ENCODE measurements around the gene PACS1. TPM values are rescaled to one million over a fixed set of nuclear protein-coding genes. Genes with fewer than 3 reads are reported as not detected.
"Not testable (repeated sequence)": the region's sequence is repeated elsewhere in the genome, so short reads cannot be mapped to it uniquely, and the experiment has no call there.

PACS1 gene
- total RNA-seq, 1 experiment from 2014 or later: 4.2 TPM

DNA sequence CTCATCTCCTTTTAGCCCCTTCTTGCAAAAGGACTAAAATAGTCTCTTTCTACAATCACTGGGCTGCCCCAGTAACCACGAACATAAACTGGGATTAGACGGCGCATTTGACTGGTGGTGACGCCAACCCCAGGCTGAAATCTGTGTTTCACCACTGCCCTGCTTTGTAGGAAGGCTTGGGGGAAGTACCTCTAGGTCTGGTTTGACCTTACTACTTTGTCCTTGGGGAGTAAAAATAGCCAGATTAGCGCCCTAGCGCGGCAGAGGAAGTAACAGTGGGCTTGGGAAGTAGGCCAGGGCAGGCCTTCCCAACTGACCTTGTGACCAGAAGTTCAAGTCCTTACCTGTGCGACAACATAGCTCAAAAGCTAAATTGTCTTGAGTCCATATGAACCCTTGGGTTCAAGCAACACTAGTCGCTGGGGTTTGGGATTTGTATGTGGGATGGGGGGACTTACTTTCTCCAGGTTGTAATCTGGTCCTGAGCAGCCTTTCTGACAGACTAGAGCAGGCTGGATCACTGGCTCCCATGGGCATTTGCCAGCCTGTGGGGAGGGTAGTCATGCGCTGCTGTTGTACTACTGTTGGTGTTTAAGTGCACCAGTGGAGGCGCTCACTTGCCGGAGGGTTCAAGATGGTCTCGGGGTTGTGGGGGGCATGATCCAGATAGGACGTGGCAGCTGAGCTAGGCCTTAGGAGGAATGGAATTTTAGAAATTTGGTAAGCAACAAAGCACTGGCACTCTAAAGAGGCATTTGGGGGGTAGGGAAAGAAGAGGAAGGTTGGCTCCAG, 953 bp upstream of the PACS1 start:
- DNase-seq (ENCODE audit: low read depth): peak; percentile 42
- in situ Hi-C loops (cut with HindIII; ENCODE audit: low pct_unique_long_range_greater_than_20kb, low sequenced_read_pairs): no loop called here

- in situ Hi-C loops (cut with HindIII; ENCODE audit: low pct_unique_long_range_greater_than_20kb, low sequenced_read_pairs): no loop called here
- peak; percentile 25 for DNase-seq (ENCODE audit: low read depth)
Measured at GRCh38 chr11:66070604-66071380, 720 bp downstream of the PACS1 start.

GRCh38 chr11:66071381-66071801, 1.3 kb downstream of the PACS1 start:
- no peak for DNase-seq (ENCODE audit: low read depth)
- in situ Hi-C loops (cut with HindIII; ENCODE audit: low pct_unique_long_range_greater_than_20kb, low sequenced_read_pairs): no loop called here

DNA sequence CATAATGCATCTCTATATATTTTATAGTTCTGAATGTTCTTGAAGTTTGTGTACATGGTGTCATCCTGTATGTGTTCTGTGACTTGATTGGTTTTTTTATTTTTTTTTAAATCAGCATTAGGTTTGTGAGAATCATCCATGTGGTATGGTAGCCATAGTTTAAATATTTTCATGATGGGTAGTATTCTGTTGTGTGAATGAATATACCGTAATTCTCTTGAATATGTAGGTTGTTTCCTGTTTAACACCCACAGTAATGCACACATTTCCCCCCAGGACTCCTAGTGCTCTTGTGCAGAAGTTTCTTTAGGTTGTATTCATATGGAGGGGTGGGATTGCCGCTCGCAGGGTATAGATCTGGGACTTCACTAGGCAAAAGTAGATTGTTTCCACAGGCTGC, 2.0 kb downstream of the PACS1 start:
- in situ Hi-C loops (cut with HindIII; ENCODE audit: low pct_unique_long_range_greater_than_20kb, low sequenced_read_pairs): no loop called here
- DNase-seq (ENCODE audit: low read depth): no peak

- DNase-seq (ENCODE audit: low read depth): no peak
- in situ Hi-C loops (cut with HindIII; ENCODE audit: low pct_unique_long_range_greater_than_20kb, low sequenced_read_pairs): no loop called here
Measured at GRCh38 chr11:66072518-66072917, 2.4 kb downstream of the PACS1 start.

GRCh38 chr11:66073669-66074068, 3.6 kb downstream of the PACS1 start:
- in situ Hi-C loops (cut with HindIII; ENCODE audit: low pct_unique_long_range_greater_than_20kb, low sequenced_read_pairs): no loop called here
- no peak for DNase-seq (ENCODE audit: low read depth)

- in situ Hi-C loops (cut with HindIII; ENCODE audit: low pct_unique_long_range_greater_than_20kb, low sequenced_read_pairs): no loop called here
- no peak for DNase-seq (ENCODE audit: low read depth)
Measured at GRCh38 chr11:66075273-66075672, 5.2 kb downstream of the PACS1 start.

DNA sequence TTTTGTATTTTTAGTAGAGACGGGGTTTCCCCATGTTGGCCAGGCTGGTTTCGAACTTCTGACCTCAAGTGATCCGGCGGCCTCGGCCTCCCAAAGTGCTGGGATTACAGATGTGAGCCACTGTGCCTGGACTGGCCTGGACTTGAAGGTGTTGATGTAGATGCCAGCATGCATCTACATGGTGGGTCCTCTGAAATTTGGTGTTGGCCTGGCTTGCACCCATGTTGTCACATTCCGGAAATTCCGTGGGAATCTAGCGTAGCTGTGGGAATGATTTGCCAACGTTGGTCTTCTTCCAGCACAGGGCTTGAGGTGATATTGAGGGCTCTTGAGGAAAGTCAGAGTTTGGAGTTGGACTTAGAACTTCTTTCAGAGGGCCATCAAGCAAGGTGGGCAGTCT, 6.5 kb downstream of the PACS1 start:
- no peak for DNase-seq (ENCODE audit: low read depth)
- in situ Hi-C loops (cut with HindIII; ENCODE audit: low pct_unique_long_range_greater_than_20kb, low sequenced_read_pairs): no loop called here

- in situ Hi-C loops (cut with HindIII; ENCODE audit: low pct_unique_long_range_greater_than_20kb, low sequenced_read_pairs): no loop called here
- no peak for DNase-seq (ENCODE audit: low read depth)
Measured at GRCh38 chr11:66077927-66078326, 7.9 kb downstream of the PACS1 start.

- DNase-seq (ENCODE audit: low read depth); in situ Hi-C loops (cut with HindIII; ENCODE audit: low pct_unique_long_range_greater_than_20kb, low sequenced_read_pairs): not testable (repeated sequence)
Measured at GRCh38 chr11:66078949-66079348, 8.9 kb downstream of the PACS1 start.

- DNase-seq (ENCODE audit: low read depth): peak; percentile 12
Measured at GRCh38 chr11:66080055-66080817, 10.2 kb downstream of the PACS1 start.

DNA sequence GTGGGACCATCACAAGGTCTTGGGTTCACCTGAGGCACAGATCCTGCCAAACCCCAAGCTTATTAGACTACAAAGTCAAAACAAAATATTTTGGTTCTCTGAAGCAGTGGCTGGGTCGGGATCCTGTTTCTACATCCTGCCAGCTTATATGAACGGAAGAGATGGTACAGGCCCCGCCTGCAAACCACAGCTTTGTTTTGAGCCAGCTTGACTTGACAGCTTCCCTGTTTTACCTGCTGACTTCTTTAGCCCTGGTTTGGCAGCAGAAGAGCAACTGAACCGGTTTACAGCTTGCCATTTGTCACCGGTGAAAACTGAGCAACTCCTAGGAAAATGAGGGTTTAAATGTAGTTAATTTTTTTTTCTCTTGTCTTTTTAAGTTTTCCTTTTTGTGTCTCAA, 11.4 kb downstream of the PACS1 start:
- no peak for DNase-seq (ENCODE audit: low read depth)
- in situ Hi-C loops (cut with HindIII; ENCODE audit: low pct_unique_long_range_greater_than_20kb, low sequenced_read_pairs): no loop called here

More at GRCh38 chr11:66080055-66080817, 10.2 kb downstream of the PACS1 start:
- in situ Hi-C loops (cut with HindIII; ENCODE audit: low pct_unique_long_range_greater_than_20kb, low sequenced_read_pairs): no loop called here

DNA sequence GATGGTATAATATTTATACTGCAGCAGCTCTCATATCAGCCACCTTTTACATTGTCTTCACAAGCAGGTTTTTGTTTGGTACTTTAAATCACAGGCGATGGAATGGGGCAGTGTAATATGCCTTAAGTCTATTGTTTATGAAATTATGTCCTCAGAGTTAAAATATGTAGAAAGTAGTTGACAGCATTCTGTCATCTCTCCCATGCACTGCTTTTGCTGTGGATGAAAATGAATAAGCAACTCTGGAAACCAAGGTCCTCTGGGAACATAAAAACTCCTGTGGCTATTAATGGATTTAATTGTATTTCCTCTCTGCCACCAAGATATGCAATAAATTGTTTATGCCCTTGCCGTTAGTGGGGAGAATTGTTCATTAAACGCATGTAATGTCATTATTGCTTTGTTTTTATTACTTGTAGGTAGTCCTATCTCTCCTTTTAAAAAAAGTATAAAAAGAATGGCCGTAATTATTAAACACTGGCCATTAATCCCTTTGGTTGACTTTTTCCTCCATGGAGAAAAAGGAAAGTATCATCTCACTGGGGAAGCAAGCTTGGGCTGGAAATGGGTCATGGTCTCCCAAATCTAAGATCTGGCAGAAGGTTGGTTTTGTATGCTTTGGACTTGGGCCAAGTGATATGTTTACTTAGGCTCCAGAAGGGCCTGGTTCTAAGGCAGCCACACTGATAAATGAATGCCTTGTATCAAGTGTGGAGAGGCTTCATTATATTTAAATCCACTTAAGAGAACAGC, 13.1 kb downstream of the PACS1 start:
- no peak for DNase-seq (ENCODE audit: low read depth)
- in situ Hi-C loops (cut with HindIII; ENCODE audit: low pct_unique_long_range_greater_than_20kb, low sequenced_read_pairs): no loop called here

DNA sequence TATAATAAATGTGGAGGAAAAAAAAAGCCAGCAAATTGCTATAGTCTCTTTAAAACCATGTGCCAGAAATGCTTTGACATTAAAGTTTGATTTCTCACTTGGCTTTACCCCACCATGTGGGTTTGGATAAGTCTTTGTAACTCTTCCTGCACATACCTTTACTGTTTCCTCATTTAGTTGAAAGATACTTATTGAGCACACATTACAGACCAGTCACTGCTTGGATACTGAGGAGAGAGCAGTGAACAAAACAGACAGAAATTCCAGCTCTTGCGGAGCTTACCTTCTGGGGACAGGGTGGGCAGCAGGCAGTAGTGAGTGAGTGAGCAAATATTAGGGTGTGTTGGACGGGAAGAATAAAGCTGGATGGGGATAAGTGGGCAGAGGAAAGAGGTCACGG, 13.7 kb downstream of the PACS1 start:
- in situ Hi-C loops (cut with HindIII; ENCODE audit: low pct_unique_long_range_greater_than_20kb, low sequenced_read_pairs): no loop called here
- DNase-seq (ENCODE audit: low read depth): no peak

- no peak for DNase-seq (ENCODE audit: low read depth)
- in situ Hi-C loops (cut with HindIII; ENCODE audit: low pct_unique_long_range_greater_than_20kb, low sequenced_read_pairs): no loop called here
Measured at GRCh38 chr11:66084821-66085475, 14.9 kb downstream of the PACS1 start.

GRCh38 chr11:66087148-66087908, 17.3 kb downstream of the PACS1 start:
- in situ Hi-C loops (cut with HindIII; ENCODE audit: low pct_unique_long_range_greater_than_20kb, low sequenced_read_pairs): no loop called here
- DNase-seq (ENCODE audit: low read depth): no peak

GRCh38 chr11:66089067-66089466, 19.0 kb downstream of the PACS1 start:
- in situ Hi-C loops (cut with HindIII; ENCODE audit: low pct_unique_long_range_greater_than_20kb, low sequenced_read_pairs): no loop called here
- DNase-seq (ENCODE audit: low read depth): no peak

Measured in Caki2 (cell line).